Left renal pelvis (tissue), 4 donors: ENCODE results near the gene LRRC1. TPM values are rescaled to one million over a fixed set of nuclear protein-coding genes. Genes with fewer than 3 reads are reported as not detected.
A peak's percentile ranks its signal among the peaks of the same experiment; 100 is the strongest.

Experiments
- DNase-seq, 4 donors: peaks; one replicate each; pipeline ENCODE4 v3.0.0-alpha.2; 2013; ENCODE audit warnings: low read depth in 4 of 4, low spot score in 3 of 4
- polyA plus RNA-seq, 4 donors: library from polyadenylated mRNA; unstranded; fragments of 120-200 nt; gene quantifications; one replicate each; pipeline ENCODE4 v1.2.1, GENCODE V29; 2013; ENCODE audit not compliant: insufficient read length in 4 of 4

LRRC1 gene
- polyA plus RNA-seq, 4 donors: 8.3 to 31.6 (median 29.9) TPM

GRCh38 chr6:53874964-53875363, 80.2 kb downstream of the LRRC1 start:
- no peak for DNase-seq

DNA sequence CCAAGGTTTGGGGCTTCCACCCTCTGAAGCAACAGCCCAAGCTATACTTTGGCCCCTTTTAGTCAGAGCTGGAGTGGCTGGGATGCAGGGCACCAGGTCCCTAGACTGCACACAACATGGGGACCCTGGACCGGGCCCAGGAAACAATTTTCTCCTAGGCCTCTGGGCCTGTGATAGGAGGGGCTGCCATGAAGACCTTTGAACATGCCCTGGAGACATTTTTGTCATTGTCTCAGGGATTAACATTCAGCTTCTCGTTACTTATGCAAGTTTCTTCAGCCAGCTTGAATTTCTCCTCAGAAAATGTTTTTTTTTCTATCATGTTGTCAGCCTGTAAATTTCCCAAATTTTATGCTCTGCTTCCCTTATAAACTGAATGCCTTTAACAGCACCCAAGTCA, 82.3 kb downstream of the LRRC1 start:
- no peak for DNase-seq

DNA sequence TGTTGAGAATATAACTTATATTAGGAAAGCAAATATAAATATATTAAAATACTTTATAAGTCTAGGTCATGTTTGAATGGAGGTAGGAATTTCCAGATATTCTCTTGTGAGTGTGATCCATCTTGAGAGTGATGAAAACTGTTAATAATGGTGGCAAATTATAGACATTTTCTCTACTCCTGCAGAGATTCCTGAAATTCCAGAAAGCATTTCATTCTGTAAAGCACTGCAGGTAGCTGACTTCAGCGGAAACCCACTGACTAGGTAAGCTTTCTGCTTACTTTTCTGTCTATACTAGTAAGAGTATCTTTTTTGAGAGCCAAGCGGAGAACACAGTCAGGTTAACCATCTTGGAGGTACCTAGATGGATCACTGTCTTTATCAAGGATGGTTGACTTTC, 84.0 kb downstream of the LRRC1 start:
- DNase-seq: no peak

DNA sequence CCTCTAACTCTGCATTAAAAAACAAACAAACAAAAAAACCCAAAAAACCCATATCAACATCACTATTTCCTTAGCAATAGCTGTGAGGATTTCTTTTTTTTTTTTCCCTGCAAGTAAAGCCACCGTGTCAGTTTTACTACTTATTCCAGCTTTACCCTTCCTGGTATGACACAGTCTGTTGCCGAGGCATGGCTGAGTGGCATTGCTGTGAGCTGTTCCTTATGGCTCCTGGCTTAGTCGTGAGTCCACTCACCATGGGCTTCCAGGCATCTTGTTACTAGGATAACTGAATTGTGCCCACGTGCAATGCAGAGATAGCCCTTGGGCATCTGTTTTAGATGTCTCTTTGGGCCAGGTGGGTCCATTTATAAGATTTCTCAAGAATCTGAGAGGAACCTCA, 84.8 kb downstream of the LRRC1 start:
- DNase-seq: no peak

DNA sequence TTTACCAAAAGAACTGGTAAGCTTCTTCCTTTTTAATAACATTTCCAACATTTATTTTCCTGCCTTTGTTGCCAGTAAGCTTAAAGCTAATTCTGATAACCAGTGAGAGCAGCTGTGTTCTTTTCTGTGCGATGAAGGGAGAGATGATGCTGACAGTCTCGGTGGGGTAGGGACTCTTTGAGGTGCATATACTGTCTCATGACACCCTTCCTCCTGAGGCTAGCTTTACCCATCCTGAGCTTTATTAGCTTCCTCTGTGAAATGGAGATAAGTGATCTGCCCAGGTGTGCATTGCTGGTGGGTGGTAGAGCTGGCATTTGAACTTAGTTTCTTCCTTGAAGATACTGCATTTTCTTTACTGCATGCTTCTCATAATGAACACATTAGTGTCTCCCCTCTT, 92.5 kb downstream of the LRRC1 start:
- no peak for DNase-seq

- DNase-seq: no peak
Observed at GRCh38 chr6:53888931-53889330, 94.1 kb downstream of the LRRC1 start.

DNA sequence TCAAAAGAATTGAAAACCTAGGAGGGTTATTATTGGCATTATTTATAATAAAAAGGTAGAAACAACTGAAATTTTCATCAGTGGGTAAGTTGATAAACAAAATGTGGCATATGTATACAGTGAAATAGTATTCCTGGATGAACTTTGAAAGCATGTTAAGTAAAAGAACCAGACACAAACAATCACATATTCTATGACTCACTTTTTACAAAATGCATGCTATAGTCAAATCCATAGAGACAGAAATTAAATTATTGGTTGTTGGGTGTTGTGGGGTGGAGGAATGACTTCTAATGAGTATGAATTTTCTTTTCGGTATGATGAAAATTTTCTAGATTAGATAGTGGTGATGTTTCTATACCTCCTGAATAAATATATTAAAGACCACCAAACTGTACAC, 94.6 kb downstream of the LRRC1 start:
- no peak for DNase-seq

- DNase-seq: no peak
Observed at GRCh38 chr6:53892707-53893106, 97.9 kb downstream of the LRRC1 start.

DNA sequence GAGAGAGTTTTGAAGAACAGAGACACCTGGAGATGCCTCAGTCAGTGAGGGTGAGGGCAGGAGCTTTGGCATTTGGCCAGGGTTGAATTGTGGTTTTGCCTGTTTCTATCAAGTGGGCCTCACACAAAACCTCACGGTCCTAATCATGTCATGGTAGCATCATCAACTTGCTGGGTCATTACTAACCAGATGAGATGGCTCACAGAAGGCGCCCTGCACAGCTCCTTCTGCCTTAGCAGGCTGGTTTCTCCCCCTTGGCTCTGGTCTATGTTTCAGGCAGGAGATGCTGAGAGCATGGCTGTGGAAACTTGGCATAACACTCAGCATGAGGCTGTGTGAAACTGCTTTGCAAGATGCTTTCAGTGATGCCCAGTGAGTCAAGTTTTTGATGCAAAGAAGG, 99.3 kb downstream of the LRRC1 start:
- no peak for DNase-seq

GRCh38 chr6:53896196-53896595, 101.4 kb downstream of the LRRC1 start:
- peak in 1 of 4 donors; percentile 18 for DNase-seq

GRCh38 chr6:53898026-53898795, 103.4 kb downstream of the LRRC1 start:
- DNase-seq: no peak

- no peak for DNase-seq
Observed at GRCh38 chr6:53899512-53899911, 104.7 kb downstream of the LRRC1 start.

GRCh38 chr6:53903357-53903756, 108.6 kb downstream of the LRRC1 start:
- no peak for DNase-seq

DNA sequence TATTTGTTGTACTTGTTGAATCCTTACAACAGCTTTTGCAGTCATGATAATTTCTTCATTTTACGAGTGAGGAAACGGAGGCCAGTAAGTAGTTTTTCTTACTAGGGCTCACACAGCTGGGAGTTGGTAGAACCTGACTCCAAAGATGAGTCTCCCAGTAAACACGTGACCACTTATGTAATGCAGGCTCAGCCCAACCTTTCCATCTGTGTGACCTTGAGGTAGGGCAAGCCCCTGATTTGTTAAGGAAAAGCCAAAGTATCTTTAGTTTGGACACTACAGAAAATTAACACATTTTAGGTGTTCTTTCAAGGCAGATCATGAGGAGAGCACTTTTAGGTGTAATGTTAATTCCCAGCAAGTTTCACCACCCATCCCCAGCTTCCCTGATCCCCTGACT, 111.3 kb downstream of the LRRC1 start:
- no peak for DNase-seq

DNA sequence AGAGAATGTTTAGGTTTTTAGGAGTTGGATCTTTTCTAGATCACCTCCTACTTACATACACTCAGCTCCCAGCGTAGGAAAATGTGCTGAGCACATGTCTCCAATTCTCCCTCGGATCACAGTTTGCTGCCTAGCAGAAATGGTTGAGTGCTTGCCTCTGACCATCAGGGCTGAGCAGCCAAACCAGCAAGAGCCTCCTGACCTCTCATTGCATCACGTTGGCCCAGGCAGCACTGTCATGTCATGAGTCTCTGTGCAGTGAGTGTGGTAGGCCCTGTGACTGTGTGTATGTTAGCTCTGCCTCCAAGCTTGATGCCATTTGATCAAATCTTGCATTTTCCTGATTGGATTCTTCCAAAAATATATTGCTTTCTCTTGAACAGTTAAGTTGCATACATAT, 112.0 kb downstream of the LRRC1 start:
- no peak for DNase-seq

DNA sequence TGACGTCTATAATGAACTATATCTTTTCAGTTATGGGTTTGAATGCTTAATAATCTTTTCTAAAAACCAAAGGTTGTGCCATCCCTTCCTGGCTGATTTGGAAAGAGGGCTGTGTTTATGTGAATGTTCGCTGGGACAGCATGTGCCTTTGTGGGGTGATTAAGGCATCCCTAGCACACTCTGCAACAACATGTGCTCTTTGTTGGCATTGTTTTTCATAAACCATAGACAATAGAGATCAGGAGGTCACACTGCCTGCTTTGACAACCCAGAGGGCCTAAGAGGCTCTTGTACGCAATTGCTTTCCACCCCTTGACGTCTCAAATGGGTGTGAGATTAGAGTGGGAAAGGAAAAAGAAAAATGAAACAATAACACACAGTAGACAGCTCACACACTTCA, 116.0 kb downstream of the LRRC1 start:
- DNase-seq: no peak

DNA sequence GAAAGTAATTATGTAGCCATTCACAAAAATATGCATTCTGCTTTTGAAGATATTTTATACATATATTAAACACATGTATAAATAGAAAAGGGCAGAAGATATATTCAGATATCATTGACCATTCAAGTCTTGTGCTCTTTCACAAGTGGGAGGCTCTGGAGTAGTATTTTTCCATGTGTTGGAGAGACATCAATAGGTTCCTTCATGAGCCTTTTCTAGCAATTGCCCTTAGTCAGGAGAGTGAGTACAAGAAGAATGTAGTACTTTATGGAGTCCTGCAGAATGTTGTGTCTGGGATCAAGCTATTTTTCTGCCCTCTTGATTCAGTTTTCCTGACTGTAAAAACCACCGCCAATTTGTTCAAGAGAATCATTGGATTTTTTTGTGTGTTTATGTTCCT, 117.9 kb downstream of the LRRC1 start:
- DNase-seq: no peak

DNA sequence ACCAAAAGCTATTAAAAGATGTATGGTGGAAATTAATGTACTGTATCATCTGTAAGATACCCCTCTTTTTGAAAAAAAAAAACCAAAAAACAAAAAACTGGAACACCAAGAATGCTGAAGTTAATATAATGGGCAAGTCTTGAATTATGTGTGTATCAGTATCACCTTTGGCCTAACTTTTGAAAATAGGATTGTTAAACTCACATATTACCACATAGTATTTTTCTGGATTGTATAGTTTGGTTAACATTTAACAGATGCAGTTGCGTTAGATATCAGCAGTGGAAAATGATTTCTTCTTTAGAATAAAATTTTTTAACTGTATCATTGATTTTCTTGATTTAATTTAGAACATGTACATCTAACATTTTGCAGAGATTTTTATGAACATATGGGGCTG, 118.5 kb downstream of the LRRC1 start:
- DNase-seq: no peak

- DNase-seq: no peak
Observed at GRCh38 chr6:53915026-53915691, 120.4 kb downstream of the LRRC1 start.

- DNase-seq: no peak
Observed at GRCh38 chr6:53916804-53917463, 122.1 kb downstream of the LRRC1 start.

- no peak for DNase-seq
Observed at GRCh38 chr6:53917464-53917842, 122.6 kb downstream of the LRRC1 start.
